HepG2 (cell line): ENCODE measurements around the gene RPL36AL. TPM values are rescaled to one million over a fixed set of nuclear protein-coding genes. Genes with fewer than 3 reads are reported as not detected.
A peak's percentile ranks its signal among the peaks of the same experiment; 100 is the strongest.

Experiments
- ARNTL ChIP-seq: sonication (generic); formaldehyde crosslinking; IDR thresholded peaks from 2 replicates; pipeline ENCODE4 v1.4.0; 2020; ENCODE audit warnings: mild to moderate bottlenecking, missing genetic modification reagents
- ATF6 ChIP-seq: sonication (generic); formaldehyde crosslinking; conservative IDR thresholded peaks from 2 replicates; pipeline ENCODE4 v1.4.0; 2020; ENCODE audit warnings: missing genetic modification reagents
- DRAP1 ChIP-seq: IDR thresholded peaks from 2 replicates; pipeline ENCODE4 v1.6.1; 2016; ENCODE audit warnings: missing genetic modification reagents, missing compliant biosample characterization
- FOXP4 ChIP-seq: sonication (generic); formaldehyde crosslinking; IDR thresholded peaks from 2 replicates; pipeline ENCODE4 v1.4.0; 2020; ENCODE audit warnings: missing genetic modification reagents
- KLF12 ChIP-seq: sonication (generic); formaldehyde crosslinking; IDR thresholded peaks from 2 replicates; pipeline ENCODE4 v1.4.0; 2020; ENCODE audit warnings: missing genetic modification reagents, borderline replicate concordance
- NBN ChIP-seq: fragments of 450-650 bp; conservative IDR thresholded peaks from 2 replicates; pipeline ENCODE4 v1.6.1; 2017
- NR2C2 ChIP-seq: sonication (generic); formaldehyde crosslinking; IDR thresholded peaks from 2 replicates; pipeline ENCODE4 v1.4.0; 2020; ENCODE audit warnings: missing genetic modification reagents, mild to moderate bottlenecking, moderate library complexity, borderline replicate concordance
- PBX3 ChIP-seq: sonication (generic); formaldehyde crosslinking; IDR thresholded peaks from 2 replicates; pipeline ENCODE4 v1.8.1; 2023; ENCODE audit warnings: missing genetic modification reagents, inconsistent platforms, borderline replicate concordance
- PHB2 ChIP-seq: fragments of 450-650 bp; IDR thresholded peaks from 2 replicates; pipeline ENCODE4 v1.6.1; 2018; ENCODE audit not compliant: partially characterized antibody
- PHF5A ChIP-seq: IDR thresholded peaks from one replicate; pipeline ENCODE4 v1.6.1; 2018; ENCODE audit warnings: low read depth, missing genetic modification reagents; ENCODE audit not compliant: unreplicated experiment
- RARG ChIP-seq: sonication (generic); formaldehyde crosslinking; IDR thresholded peaks from 2 replicates; pipeline ENCODE4 v1.4.0; 2020; ENCODE audit warnings: low read depth, mild to moderate bottlenecking, missing genetic modification reagents
- RBAK ChIP-seq: sonication (generic); formaldehyde crosslinking; IDR thresholded peaks from 2 replicates; pipeline ENCODE4 v1.5.1; 2020; ENCODE audit warnings: mild to moderate bottlenecking, missing genetic modification reagents
- RFXANK ChIP-seq: IDR thresholded peaks from 2 replicates; pipeline ENCODE4 v1.6.1; 2016
- SMAD3 ChIP-seq: sonication (generic); formaldehyde crosslinking; IDR thresholded peaks from 2 replicates; pipeline ENCODE4 v1.4.0; 2020; ENCODE audit warnings: missing genetic modification reagents
- SPEN ChIP-seq: sonication (generic); formaldehyde crosslinking; IDR thresholded peaks from 2 replicates; pipeline ENCODE4 v1.5.1; 2020; ENCODE audit warnings: low read depth, mild to moderate bottlenecking, missing genetic modification reagents
- ZFP41 ChIP-seq: sonication (generic); formaldehyde crosslinking; IDR thresholded peaks from 2 replicates; pipeline ENCODE4 v1.4.0; 2020; ENCODE audit warnings: mild to moderate bottlenecking, missing genetic modification reagents, borderline replicate concordance
- ZFY ChIP-seq: sonication (generic); formaldehyde crosslinking; IDR thresholded peaks from 2 replicates; pipeline ENCODE4 v1.4.0; 2020; ENCODE audit warnings: missing genetic modification reagents
- ZNF431 ChIP-seq: sonication (generic); formaldehyde crosslinking; IDR thresholded peaks from 2 replicates; pipeline ENCODE4 v1.9.0; 2022; ENCODE audit warnings: missing genetic modification reagents, low read depth, mild to moderate bottlenecking, borderline replicate concordance
- ZNF546 ChIP-seq: sonication (generic); formaldehyde crosslinking; conservative IDR thresholded peaks from 2 replicates; pipeline ENCODE4 v1.8.1; 2023; ENCODE audit warnings: mild to moderate bottlenecking, missing genetic modification reagents
- ZNF597 ChIP-seq: sonication (generic); formaldehyde crosslinking; IDR thresholded peaks from 2 replicates; pipeline ENCODE4 v1.5.0; 2020; ENCODE audit warnings: missing genetic modification reagents
- polyA plus RNA-seq, 8 experiments: library from polyadenylated mRNA; depleted of rRNA in 3 of 8; stranded (reverse) in 7 of 8; unstranded in 1 of 8; fragments of >200 nt; fragmentation: Illumina TruSeq in 4 of 8; extraction: Trizol in 4 of 8; gene quantifications; 2 replicates each; pipeline versions ENCODE4 v1.2.1 to v1.2.3, GENCODE V29; 2011 to 2016; ENCODE audit warnings: low read depth in 4 of 8, missing spikeins in 1 of 8, mixed read lengths in 1 of 8; ENCODE audit not compliant: insufficient read depth in 1 of 8
- total RNA-seq, 5 experiments: library from RNA; depleted of rRNA; stranded (reverse); fragments of >200 nt; fragmentation: Illumina TruSeq; extraction: Trizol; gene quantifications; 2 replicates each; pipeline ENCODE4 v1.2.3, GENCODE V29; 2016; ENCODE audit warnings: low read depth in 1 of 5

The RPL36AL gene
- total and polyA plus RNA-seq, 2 of the 13 experiments (the other 11 are each of a cell fraction or from before 2014, with no cell fraction given), result 90.0 to 294 TPM

- no peak for TF ChIP-seq KLF12 (CRISPR knock-in tag)
- TF ChIP-seq SMAD3 (CRISPR knock-in tag), result no peak
- no peak for TF ChIP-seq RARG
- peak; percentile 64 for TF ChIP-seq FOXP4
- no peak for TF ChIP-seq SPEN (CRISPR knock-in tag)
- TF ChIP-seq NBN, result no peak
- no peak for TF ChIP-seq PBX3 (CRISPR knock-in tag)
- TF ChIP-seq ZFY (CRISPR knock-in tag), result no peak
- no peak for TF ChIP-seq RBAK (CRISPR knock-in tag)
- TF ChIP-seq PHF5A, result no peak
- no peak for TF ChIP-seq ZNF597 (CRISPR knock-in tag)
- TF ChIP-seq ARNTL (CRISPR knock-in tag), result no peak; the same call in 1 of the 2 replicates
- no peak for TF ChIP-seq ATF6
- TF ChIP-seq DRAP1 (CRISPR knock-in tag), result no peak
- TF ChIP-seq NR2C2 (CRISPR knock-in tag), result no peak
- TF ChIP-seq ZNF546 (CRISPR knock-in tag), result no peak
- no peak for TF ChIP-seq ZNF431 (CRISPR knock-in tag)
- TF ChIP-seq ZFP41, result no peak
- TF ChIP-seq RFXANK (CRISPR knock-in tag), result no peak
- no peak for TF ChIP-seq PHB2
Measured at GRCh38 chr14:49659526-49660455, 39.4 kb upstream of the RPL36AL start (continued).
